Ishikawa (cell line): ENCODE results near the gene DNAL1.

Experiments
- CEBPB ChIP-seq: IDR thresholded peaks from 2 replicates; pipeline ENCODE4 v1.6.1; 2012
- EP300 ChIP-seq: IDR thresholded peaks from 2 replicates; pipeline ENCODE4 v1.6.1; 2012; ENCODE audit warnings: borderline replicate concordance
- MAX ChIP-seq: IDR thresholded peaks from 2 replicates; pipeline ENCODE4 v1.6.1; 2012
- RAD21 ChIP-seq: IDR thresholded peaks from 2 replicates; pipeline ENCODE4 v1.6.1; 2012; ENCODE audit warnings: low read depth
- TAF1 ChIP-seq: IDR thresholded peaks from 2 replicates; pipeline ENCODE4 v1.6.1; 2012; ENCODE audit warnings: low read depth, mild to moderate bottlenecking
- TEAD4 ChIP-seq: IDR thresholded peaks from 2 replicates; pipeline ENCODE4 v1.6.1; 2012
- YY1 ChIP-seq: IDR thresholded peaks from 2 replicates; pipeline ENCODE4 v1.6.1; 2012; ENCODE audit warnings: low read depth

- TF ChIP-seq TAF1 (no peak), TEAD4 (no peak), RAD21 (no peak), EP300 (no peak), YY1 (no peak), CEBPB (no peak), MAX (no peak)
These were observed 31.3 kb upstream of the DNAL1 start for GRCh38 chr14:73613419-73613963.
